Stimulated activated CD8-positive, alpha-beta memory T cell treated with anti-CD3 and anti-CD28 coated beads, Interleukin-4, amount 100 ng/mL, for 48 hours (primary cell): Measurements from ENCODE around the gene DAAM2.

Experiments used
- DNase-seq: peaks from one replicate; pipeline ENCODE4 v3.0.0-alpha.2; 2020

Gene DAAM2

GRCh38 chr6:39936857-39937256, 144.7 kb downstream of the DAAM2 start:
- no peak for DNase-seq

GRCh38 chr6:39937686-39938333, 145.6 kb downstream of the DAAM2 start:
- DNase-seq: no peak

- DNase-seq: no peak
Observed at GRCh38 chr6:39938773-39939654, 146.8 kb downstream of the DAAM2 start.

GRCh38 chr6:39941138-39941537, 149.0 kb downstream of the DAAM2 start:
- no peak for DNase-seq

- no peak for DNase-seq
Observed at GRCh38 chr6:39941820-39942219, 149.6 kb downstream of the DAAM2 start.

- DNase-seq: no peak
Observed at GRCh38 chr6:39942903-39943580, 150.9 kb downstream of the DAAM2 start.

GRCh38 chr6:39945626-39946025, 153.4 kb downstream of the DAAM2 start:
- no peak for DNase-seq

GRCh38 chr6:39947611-39948068, 155.5 kb downstream of the DAAM2 start:
- no peak for DNase-seq

- no peak for DNase-seq
Observed at GRCh38 chr6:39948199-39948791, 156.1 kb downstream of the DAAM2 start.

- no peak for DNase-seq
Observed at GRCh38 chr6:39950125-39950720, 158.0 kb downstream of the DAAM2 start.

GRCh38 chr6:39951191-39951590, 159.0 kb downstream of the DAAM2 start:
- DNase-seq: no peak

- no peak for DNase-seq
Observed at GRCh38 chr6:39951716-39952115, 159.5 kb downstream of the DAAM2 start.

- DNase-seq: no peak
Observed at GRCh38 chr6:39952167-39952566, 160.0 kb downstream of the DAAM2 start.

GRCh38 chr6:39953076-39953618, 161.0 kb downstream of the DAAM2 start:
- no peak for DNase-seq
